HepG2 (cell line): Measurements from ENCODE around the gene NABP2. TPM values are rescaled to one million over a fixed set of nuclear protein-coding genes. Genes with fewer than 3 reads are reported as not detected.

Experiments
- ATF7-NPFF ChIP-seq: sonication (generic); formaldehyde crosslinking; IDR thresholded peaks from 2 replicates; pipeline ENCODE4 v1.8.1; 2023; ENCODE audit warnings: mild to moderate bottlenecking, low read depth, missing genetic modification reagents, moderate library complexity
- HNRNPK ChIP-seq: fragments of 200-400 bp; formaldehyde crosslinking; IDR thresholded peaks from 2 replicates; pipeline ENCODE4 v1.6.1; 2018; ENCODE audit warnings: low read length, low read depth, moderate library complexity, mild to moderate bottlenecking; ENCODE audit not compliant: poor library complexity, severe bottlenecking
- KMT2A ChIP-seq: sonication (generic); formaldehyde crosslinking; IDR thresholded peaks from 2 replicates; pipeline ENCODE4 v1.4.0; 2020; ENCODE audit warnings: missing genetic modification reagents
- MED1 ChIP-seq: sonication (generic); formaldehyde crosslinking; IDR thresholded peaks from 2 replicates; pipeline ENCODE4 v1.4.0; 2020; ENCODE audit warnings: missing genetic modification reagents
- POLR2G ChIP-seq: fragments of 200-400 bp; formaldehyde crosslinking; IDR thresholded peaks from 2 replicates; pipeline ENCODE4 v1.6.1; 2018; ENCODE audit warnings: mild to moderate bottlenecking, low read depth, low read length, moderate library complexity
- RBFOX2 ChIP-seq: fragments of 200-400 bp; formaldehyde crosslinking; IDR thresholded peaks from 2 replicates; pipeline ENCODE4 v1.6.1; 2017; ENCODE audit warnings: low read depth, mild to moderate bottlenecking, low read length
- REXO4 ChIP-seq: sonication (generic); formaldehyde crosslinking; IDR thresholded peaks from 2 replicates; pipeline ENCODE4 v1.8.0; 2022; ENCODE audit warnings: missing genetic modification reagents, mild to moderate bottlenecking, borderline replicate concordance
- SAFB2 ChIP-seq: sonication (generic); formaldehyde crosslinking; IDR thresholded peaks from 2 replicates; pipeline ENCODE4 v1.5.1; 2020; ENCODE audit warnings: missing genetic modification reagents, low read depth, mild to moderate bottlenecking, borderline replicate concordance
- SKI ChIP-seq: fragments of 450-650 bp; IDR thresholded peaks from one replicate; pipeline ENCODE4 v1.6.1; 2018; ENCODE audit warnings: mild to moderate bottlenecking; ENCODE audit not compliant: partially characterized antibody
- SP1 ChIP-seq, 2 experiments: fragments of 450-650 bp in 1 of 2; sonication (generic) in 1 of 2; formaldehyde crosslinking in 1 of 2; IDR thresholded peaks; 2 replicates each; pipeline versions ENCODE4 v1.4.0 to v1.6.1; 2016 to 2020; ENCODE audit warnings: missing genetic modification reagents in 1 of 2
- SP5 ChIP-seq: IDR thresholded peaks from 2 replicates; pipeline ENCODE4 v1.6.1; 2016; ENCODE audit warnings: low read depth, borderline replicate concordance
- YEATS4 ChIP-seq: sonication (generic); formaldehyde crosslinking; IDR thresholded peaks from 2 replicates; pipeline ENCODE4 v1.4.0; 2020; ENCODE audit warnings: missing genetic modification reagents, borderline replicate concordance
- ZNF281 ChIP-seq: sonication (generic); formaldehyde crosslinking; IDR thresholded peaks from 2 replicates; pipeline ENCODE4 v1.4.0; 2020; ENCODE audit warnings: missing genetic modification reagents, borderline replicate concordance
- ZNF607 ChIP-seq: sonication (generic); formaldehyde crosslinking; IDR thresholded peaks from 2 replicates; pipeline ENCODE4 v1.5.1; 2020; ENCODE audit warnings: missing genetic modification reagents, mild to moderate bottlenecking, borderline replicate concordance
- ZNF746 ChIP-seq: sonication (generic); formaldehyde crosslinking; IDR thresholded peaks from 2 replicates; pipeline ENCODE4 v1.8.0; 2022; ENCODE audit warnings: mild to moderate bottlenecking, missing genetic modification reagents
- ZNF773 ChIP-seq: sonication (generic); formaldehyde crosslinking; IDR thresholded peaks from 2 replicates; pipeline ENCODE4 v1.4.0; 2020; ENCODE audit warnings: missing genetic modification reagents, borderline replicate concordance
- polyA plus RNA-seq, 8 experiments: library from polyadenylated mRNA; depleted of rRNA in 3 of 8; stranded (reverse) in 7 of 8; unstranded in 1 of 8; fragments of >200 nt; fragmentation: Illumina TruSeq in 4 of 8; extraction: Trizol in 4 of 8; gene quantifications; 2 replicates each; pipeline versions ENCODE4 v1.2.1 to v1.2.3, GENCODE V29; 2011 to 2016; ENCODE audit warnings: low read depth in 4 of 8, missing spikeins in 1 of 8, mixed read lengths in 1 of 8; ENCODE audit not compliant: insufficient read depth in 1 of 8
- total RNA-seq, 5 experiments: library from RNA; depleted of rRNA; stranded (reverse); fragments of >200 nt; fragmentation: Illumina TruSeq; extraction: Trizol; gene quantifications; 2 replicates each; pipeline ENCODE4 v1.2.3, GENCODE V29; 2016; ENCODE audit warnings: low read depth in 1 of 5
- TF ChIP-seq, protein P1 (sequence below): IDR thresholded peaks from 2 replicates; pipeline ENCODE4 v1.6.1; 2016; ENCODE audit warnings: low read depth, borderline replicate concordance
- TF ChIP-seq, protein P2 (sequence below): sonication (generic); formaldehyde crosslinking; IDR thresholded peaks from 2 replicates; pipeline ENCODE4 v1.4.0; 2020; ENCODE audit warnings: missing genetic modification reagents
- TF ChIP-seq, protein P3 (sequence below): sonication (generic); formaldehyde crosslinking; IDR thresholded peaks from 2 replicates; pipeline ENCODE4 v1.4.0; 2020; ENCODE audit warnings: missing genetic modification reagents

Gene NABP2
- total and polyA plus RNA-seq, 2 of the 13 experiments (the other 11 are each of a cell fraction or from before 2014, with no cell fraction given): 33.2 to 35.5 TPM

DNA sequence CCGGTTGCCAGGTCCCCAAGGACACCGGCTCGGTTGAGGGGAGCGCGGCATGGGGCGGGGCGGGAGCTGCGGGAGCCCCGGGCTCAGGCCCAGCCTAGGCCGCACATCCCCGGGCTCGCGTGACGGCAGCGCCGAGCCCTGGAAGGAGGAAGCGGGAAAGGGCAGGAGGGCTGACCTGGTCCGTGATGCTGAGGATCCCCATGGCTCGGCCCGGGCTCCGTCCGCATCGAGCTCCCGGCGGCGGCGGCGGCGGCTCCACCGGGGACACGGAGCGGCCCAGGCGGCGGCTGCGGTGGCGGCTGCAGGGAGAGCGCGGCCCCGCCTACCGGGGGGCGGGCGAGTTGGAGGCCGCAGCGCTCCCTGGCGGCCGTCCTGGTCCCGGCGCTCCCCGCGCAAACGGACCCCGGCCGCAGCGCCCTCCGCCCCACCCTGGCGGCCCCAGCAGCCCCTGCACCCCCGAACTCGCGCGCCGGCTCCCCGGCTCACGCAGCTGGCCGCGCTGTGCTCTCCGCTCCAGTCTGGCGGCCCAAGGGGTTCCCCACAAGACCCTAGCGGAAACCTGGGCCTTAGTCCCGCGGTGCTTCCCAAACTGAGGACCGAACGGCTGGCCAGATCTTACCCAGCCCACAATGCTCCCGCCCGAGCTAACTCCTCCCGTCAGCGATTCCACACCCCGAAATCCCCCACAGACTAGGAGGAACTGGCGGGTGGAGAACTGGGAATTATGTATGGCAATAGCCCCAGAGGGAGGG is 34.1 kb downstream of the NABP2 start, which contains the start of gene ANKRD52 (continued):
- TF ChIP-seq HNRNPK (peak; percentile 54), KMT2A (CRISPR knock-in tag) (0 out of 2 replicates have a peak, but pooled peaks have one; percentile 37), POLR2G (peak; percentile 61; the same call in 1 of the 2 replicates), ATF7-NPFF (CRISPR knock-in tag) (peak; percentile 84; the same call in 1 of the 2 replicates), RBFOX2 (peak; percentile 77), ZNF773 (CRISPR knock-in tag) (peak; percentile 55; the same call in 1 of the 2 replicates), SKI (peak; percentile 71), SP5 (CRISPR knock-in tag) (peak; percentile 14; the same call in 1 of the 2 replicates), ZNF607 (CRISPR knock-in tag) (0 out of 2 replicates have a peak, but pooled peaks have one; percentile 19), ZNF281 (CRISPR knock-in tag) (peak; percentile 60; the same call in 1 of the 2 replicates), SAFB2 (CRISPR knock-in tag) (peak; percentile 84; the same call in 1 of the 2 replicates), YEATS4 (CRISPR knock-in tag) (peak; percentile 89), ZNF746 (CRISPR knock-in tag) (0 out of 2 replicates have a peak, but pooled peaks have one; percentile 50), REXO4 (CRISPR knock-in tag) (0 out of 2 replicates have a peak, but pooled peaks have one; percentile 65), MED1 (CRISPR knock-in tag) (peak; percentile 34), SP1 (IDR thresholded peaks at IDR 0.05) (no peak), SP1 (CRISPR knock-in tag; IDR thresholded peaks at IDR 0.05) (peak; percentile 77; the same call in 1 of the 2 replicates)
- TF ChIP-seq, protein P1, sequence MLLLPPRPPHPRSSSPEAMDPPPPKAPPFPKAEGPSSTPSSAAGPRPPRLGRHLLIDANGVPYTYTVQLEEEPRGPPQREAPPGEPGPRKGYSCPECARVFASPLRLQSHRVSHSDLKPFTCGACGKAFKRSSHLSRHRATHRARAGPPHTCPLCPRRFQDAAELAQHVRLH (CRISPR knock-in tag): no peak
- TF ChIP-seq, protein P2, sequence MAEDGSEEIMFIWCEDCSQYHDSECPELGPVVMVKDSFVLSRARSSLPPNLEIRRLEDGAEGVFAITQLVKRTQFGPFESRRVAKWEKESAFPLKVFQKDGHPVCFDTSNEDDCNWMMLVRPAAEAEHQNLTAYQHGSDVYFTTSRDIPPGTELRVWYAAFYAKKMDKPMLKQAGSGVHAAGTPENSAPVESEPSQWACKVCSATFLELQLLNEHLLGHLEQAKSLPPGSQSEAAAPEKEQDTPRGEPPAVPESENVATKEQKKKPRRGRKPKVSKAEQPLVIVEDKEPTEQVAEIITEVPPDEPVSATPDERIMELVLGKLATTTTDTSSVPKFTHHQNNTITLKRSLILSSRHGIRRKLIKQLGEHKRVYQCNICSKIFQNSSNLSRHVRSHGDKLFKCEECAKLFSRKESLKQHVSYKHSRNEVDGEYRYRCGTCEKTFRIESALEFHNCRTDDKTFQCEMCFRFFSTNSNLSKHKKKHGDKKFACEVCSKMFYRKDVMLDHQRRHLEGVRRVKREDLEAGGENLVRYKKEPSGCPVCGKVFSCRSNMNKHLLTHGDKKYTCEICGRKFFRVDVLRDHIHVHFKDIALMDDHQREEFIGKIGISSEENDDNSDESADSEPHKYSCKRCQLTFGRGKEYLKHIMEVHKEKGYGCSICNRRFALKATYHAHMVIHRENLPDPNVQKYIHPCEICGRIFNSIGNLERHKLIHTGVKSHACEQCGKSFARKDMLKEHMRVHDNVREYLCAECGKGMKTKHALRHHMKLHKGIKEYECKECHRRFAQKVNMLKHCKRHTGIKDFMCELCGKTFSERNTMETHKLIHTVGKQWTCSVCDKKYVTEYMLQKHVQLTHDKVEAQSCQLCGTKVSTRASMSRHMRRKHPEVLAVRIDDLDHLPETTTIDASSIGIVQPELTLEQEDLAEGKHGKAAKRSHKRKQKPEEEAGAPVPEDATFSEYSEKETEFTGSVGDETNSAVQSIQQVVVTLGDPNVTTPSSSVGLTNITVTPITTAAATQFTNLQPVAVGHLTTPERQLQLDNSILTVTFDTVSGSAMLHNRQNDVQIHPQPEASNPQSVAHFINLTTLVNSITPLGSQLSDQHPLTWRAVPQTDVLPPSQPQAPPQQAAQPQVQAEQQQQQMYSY (CRISPR knock-in tag): no peak
- TF ChIP-seq, protein P3, sequence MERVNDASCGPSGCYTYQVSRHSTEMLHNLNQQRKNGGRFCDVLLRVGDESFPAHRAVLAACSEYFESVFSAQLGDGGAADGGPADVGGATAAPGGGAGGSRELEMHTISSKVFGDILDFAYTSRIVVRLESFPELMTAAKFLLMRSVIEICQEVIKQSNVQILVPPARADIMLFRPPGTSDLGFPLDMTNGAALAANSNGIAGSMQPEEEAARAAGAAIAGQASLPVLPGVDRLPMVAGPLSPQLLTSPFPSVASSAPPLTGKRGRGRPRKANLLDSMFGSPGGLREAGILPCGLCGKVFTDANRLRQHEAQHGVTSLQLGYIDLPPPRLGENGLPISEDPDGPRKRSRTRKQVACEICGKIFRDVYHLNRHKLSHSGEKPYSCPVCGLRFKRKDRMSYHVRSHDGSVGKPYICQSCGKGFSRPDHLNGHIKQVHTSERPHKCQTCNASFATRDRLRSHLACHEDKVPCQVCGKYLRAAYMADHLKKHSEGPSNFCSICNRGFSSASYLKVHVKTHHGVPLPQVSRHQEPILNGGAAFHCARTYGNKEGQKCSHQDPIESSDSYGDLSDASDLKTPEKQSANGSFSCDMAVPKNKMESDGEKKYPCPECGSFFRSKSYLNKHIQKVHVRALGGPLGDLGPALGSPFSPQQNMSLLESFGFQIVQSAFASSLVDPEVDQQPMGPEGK (CRISPR knock-in tag): peak; percentile 13; the same call in 1 of the 2 replicates
